ENCODE data around the gene PAX8.

The PAX8 gene

GRCh38 chr2:113234721-113235346, 43.9 kb downstream of the PAX8 start:
- DNase-seq: no peak

- no peak for DNase-seq
These were observed 44.8 kb downstream of the PAX8 start for GRCh38 chr2:113233593-113234550.

GRCh38 chr2:113232740-113233139, 46.0 kb downstream of the PAX8 start:
- DNase-seq: no peak

GRCh38 chr2:113232123-113232522, 46.6 kb downstream of the PAX8 start:
- no peak for DNase-seq

- DNase-seq: no peak
These were observed 47.7 kb downstream of the PAX8 start for GRCh38 chr2:113231064-113231463.

- DNase-seq: no peak
These were observed 48.2 kb downstream of the PAX8 start for GRCh38 chr2:113230531-113230930.

- DNase-seq: peak; percentile 69
These were observed 48.9 kb downstream of the PAX8 start for GRCh38 chr2:113229795-113230194.

GRCh38 chr2:113228991-113229716, 49.6 kb downstream of the PAX8 start:
- DNase-seq: peak; percentile 79

- peak; percentile 73 for DNase-seq
These were observed 50.4 kb downstream of the PAX8 start for GRCh38 chr2:113228351-113228750.

GRCh38 chr2:113227698-113228097, 51.0 kb downstream of the PAX8 start:
- DNase-seq: no peak

- peak; percentile 2 for DNase-seq
These were observed 51.4 kb downstream of the PAX8 start for GRCh38 chr2:113227290-113227689.

- DNase-seq: no peak
These were observed 52.3 kb downstream of the PAX8 start for GRCh38 chr2:113226462-113226861.

- peak; percentile 86 for DNase-seq
These were observed 53.2 kb downstream of the PAX8 start for GRCh38 chr2:113225263-113226259.

- DNase-seq: peak; percentile 10
These were observed 54.0 kb downstream of the PAX8 start for GRCh38 chr2:113224647-113225236.

GRCh38 chr2:113223813-113224212, 54.9 kb downstream of the PAX8 start:
- no peak for DNase-seq

GRCh38 chr2:113221846-113222245, 56.9 kb downstream of the PAX8 start:
- DNase-seq: no peak

- no peak for DNase-seq
These were observed 57.6 kb downstream of the PAX8 start for GRCh38 chr2:113220970-113221708.

- DNase-seq: peak; percentile 53
These were observed 58.7 kb downstream of the PAX8 start for GRCh38 chr2:113219889-113220641.

GRCh38 chr2:113219525-113219888, 59.2 kb downstream of the PAX8 start:
- no peak for DNase-seq

- no peak for DNase-seq
These were observed 59.7 kb downstream of the PAX8 start for GRCh38 chr2:113219092-113219441.
